NCI-H526 (cell line): Measurements from ENCODE around the gene PBX2.
"Not testable (repeated sequence)": the region's sequence is repeated elsewhere in the genome, so short reads cannot be mapped to it uniquely, and the experiment has no call there.

Source experiments
- DNase-seq, 2 experiments: peaks; one replicate each; lab custom pipeline; 2025; lab: John Stamatoyannopoulos, UW

Gene PBX2

DNA sequence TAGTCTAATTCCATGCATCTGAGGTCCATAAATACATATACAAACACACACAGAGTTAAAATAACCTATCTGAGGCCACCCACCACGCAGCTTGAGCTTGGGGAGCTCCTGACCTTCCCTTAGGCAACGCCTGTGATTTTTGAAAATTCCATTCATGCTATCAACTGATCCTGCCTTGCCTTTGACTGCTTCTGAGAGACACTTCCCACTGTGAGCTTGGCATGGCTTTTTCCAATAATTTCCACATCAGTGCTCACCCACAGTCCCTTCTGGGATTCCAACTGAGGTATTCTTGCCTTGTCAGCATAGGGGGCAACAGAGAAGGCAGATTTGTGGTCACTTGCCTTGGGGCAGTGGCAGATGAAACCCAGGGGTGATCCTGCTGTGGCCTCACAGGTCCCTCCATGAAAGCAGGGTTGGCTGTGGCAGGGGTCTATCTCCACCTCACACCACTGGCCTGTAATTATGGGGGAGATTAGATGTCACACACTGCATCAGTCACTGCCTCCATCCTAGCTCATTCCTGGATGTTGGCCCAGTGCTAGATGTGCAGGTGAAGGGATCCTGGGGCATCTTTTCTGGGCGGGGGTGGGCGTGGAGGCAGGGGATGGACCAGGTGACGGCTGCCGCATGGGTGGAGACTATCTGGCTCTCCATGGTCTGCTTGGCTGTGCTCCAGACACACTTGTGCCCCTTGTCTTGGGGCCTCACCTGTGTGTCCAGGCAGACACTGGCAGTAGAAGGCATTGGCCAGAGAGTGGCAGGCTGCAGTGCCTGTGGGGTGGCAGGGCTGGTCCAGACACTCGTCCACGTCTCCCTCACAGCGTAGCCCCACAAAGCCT, 13.6 kb upstream of the PBX2 start:
- no peak for DNase-seq

GRCh38 chr6:32202186-32202585, 12.2 kb upstream of the PBX2 start:
- DNase-seq, result no peak

GRCh38 chr6:32200711-32201475, 10.9 kb upstream of the PBX2 start:
- DNase-seq, result no peak

- no peak for DNase-seq
Observed at GRCh38 chr6:32198866-32199265, 8.9 kb upstream of the PBX2 start.

DNA sequence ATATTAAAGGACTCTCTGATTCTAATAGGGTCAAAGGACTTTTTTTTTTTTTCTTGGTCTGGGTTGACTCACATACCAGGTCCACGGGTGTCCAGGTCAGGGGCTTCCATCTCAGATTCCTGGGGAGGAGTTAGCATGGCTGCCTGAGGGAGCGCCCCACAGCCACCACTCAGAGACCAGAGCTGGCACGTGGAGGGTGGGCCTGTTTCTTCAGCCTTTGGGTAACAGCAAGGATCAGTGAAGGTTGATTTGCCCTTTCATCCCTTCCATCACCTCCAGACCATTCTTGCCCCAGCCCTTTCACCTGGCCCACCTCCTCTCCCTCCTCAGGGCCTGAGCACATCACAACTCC, 8.3 kb upstream of the PBX2 start:
- DNase-seq, result no peak

GRCh38 chr6:32196682-32197616, 6.9 kb upstream of the PBX2 start:
- DNase-seq, result peak in 1 of 2 experiments; percentile 63

GRCh38 chr6:32195902-32196681, 6.1 kb upstream of the PBX2 start:
- peak; percentile 89 to 94 for DNase-seq

GRCh38 chr6:32195652-32195901, 5.6 kb upstream of the PBX2 start:
- peak; percentile 99 to 100 for DNase-seq

DNA sequence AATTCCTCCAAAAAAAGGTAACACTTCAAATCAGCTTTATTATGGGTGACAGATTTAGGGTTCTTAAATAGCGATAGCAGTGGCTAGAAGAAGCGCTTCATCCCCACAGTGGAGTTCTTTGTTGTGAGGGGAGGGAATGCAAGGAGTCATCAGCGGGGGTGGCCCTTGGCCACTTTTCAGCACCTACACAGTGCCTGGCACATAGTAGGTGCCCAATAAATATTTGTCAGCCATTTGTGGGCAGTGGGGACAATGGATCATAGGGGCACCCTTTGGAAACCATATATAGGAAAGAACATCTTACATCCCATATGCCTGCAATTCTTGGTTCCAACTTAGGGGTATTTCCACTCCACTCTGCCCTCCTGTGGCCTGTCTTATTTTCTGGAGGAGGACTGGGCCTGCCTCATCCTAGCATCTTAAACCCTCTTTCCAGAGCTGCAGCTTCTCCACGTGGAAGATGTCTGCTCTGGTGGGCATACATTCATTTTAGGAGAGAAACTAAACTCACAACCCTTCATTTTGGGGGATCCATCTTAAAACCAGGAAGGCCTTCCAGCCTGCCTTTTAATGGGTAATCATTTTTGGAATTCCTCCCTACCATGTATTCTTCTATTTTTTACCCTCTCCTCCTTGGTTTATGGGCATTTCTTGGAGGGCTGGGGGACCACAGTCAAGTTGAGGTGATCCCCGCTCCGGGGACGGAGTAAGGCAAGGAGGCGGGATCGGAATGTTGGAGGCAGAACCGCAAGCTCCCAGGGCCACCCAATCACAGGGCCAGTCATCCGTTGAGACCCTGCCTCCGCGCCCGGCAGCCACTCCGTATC, 5.0 kb upstream of the PBX2 start:
- DNase-seq, result peak; percentile 20 to 43

DNA sequence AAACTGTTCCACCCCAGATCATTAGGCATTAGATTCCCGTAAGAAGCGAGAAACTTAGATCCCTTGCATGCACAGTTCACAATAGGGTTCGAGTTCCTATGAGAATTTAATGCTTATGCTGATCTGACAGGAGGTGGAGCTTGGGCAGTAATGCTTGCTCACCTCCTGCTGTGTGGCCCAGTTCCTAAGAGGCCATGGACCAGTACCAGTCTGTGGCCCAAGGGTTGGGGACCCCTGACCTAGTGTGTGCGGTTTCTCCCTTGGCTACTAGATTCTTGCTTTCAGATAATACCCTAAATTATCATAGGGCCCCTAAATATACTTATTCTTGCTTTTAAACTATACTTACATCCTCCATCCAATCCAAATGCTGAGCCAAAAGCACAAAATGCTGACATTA, 4.4 kb upstream of the PBX2 start:
- no peak for DNase-seq

- DNase-seq, result not testable (repeated sequence)
Observed at GRCh38 chr6:32193096-32193495, 3.1 kb upstream of the PBX2 start.

GRCh38 chr6:32192608-32193039, 2.6 kb upstream of the PBX2 start, which contains the start of gene GPSM3:
GPSM3 (minus strand) TSS chr6:32192643; CDS start chr6:32192513, 130 bp downstream.
- no peak for DNase-seq

- no peak for DNase-seq
Observed at GRCh38 chr6:32191696-32192607, 1.9 kb upstream of the PBX2 start.

DNA sequence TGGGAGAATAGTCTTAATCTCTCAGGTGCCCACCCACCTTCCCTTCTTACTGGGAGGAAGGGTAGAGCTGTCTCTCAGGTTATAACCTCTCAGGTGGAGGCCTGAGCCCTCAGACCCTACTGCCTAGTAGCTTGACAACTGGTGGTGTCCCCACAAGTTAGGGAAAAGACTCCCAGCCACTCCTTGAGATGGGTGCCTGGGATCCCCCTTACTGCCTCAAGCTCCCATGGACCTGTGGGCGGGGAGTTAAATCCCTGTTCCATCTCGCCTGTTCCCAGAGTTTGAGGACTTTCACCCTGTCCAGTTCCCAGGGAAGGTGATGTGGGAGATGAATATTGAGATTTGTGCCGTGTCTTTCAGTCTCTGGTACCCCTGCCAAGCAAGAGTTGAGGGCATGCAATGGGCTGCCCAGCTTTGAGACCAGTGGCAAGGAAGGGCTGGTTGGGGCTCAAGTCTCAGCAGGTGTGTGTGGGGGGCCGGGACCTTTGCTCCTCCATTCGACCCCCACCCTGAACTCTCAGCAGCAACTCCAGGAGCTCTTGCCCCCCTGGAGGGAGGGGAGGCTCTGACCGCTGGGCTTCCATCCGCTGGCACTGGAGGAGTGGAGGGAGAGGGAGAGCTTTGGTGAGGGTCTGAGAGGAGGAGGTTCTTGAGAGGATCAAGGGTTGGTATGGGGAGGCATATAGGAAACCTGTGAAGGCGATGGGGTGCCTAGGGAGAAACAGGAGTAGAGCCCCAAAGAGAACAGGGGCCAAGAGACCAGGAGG, 1.1 kb upstream of the PBX2 start:
- no peak for DNase-seq

DNA sequence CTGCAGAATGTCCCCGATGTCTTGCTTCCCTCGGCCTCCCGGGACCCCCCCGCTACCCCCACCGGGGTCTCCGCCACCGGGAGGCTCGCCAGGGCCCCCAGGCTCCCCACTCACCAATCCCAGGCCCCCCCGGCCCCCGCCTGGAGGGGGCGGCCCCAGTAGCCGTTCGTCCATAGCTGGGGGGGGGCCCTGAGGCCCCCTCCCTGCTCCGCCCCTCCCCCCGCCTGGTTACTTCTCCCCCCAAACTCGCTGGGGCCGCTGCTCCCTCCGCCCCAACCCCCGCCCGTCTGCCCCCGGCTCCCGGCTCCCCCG, 304 bp downstream of the PBX2 start:
- peak in 1 of 2 experiments; percentile 46 for DNase-seq

DNA sequence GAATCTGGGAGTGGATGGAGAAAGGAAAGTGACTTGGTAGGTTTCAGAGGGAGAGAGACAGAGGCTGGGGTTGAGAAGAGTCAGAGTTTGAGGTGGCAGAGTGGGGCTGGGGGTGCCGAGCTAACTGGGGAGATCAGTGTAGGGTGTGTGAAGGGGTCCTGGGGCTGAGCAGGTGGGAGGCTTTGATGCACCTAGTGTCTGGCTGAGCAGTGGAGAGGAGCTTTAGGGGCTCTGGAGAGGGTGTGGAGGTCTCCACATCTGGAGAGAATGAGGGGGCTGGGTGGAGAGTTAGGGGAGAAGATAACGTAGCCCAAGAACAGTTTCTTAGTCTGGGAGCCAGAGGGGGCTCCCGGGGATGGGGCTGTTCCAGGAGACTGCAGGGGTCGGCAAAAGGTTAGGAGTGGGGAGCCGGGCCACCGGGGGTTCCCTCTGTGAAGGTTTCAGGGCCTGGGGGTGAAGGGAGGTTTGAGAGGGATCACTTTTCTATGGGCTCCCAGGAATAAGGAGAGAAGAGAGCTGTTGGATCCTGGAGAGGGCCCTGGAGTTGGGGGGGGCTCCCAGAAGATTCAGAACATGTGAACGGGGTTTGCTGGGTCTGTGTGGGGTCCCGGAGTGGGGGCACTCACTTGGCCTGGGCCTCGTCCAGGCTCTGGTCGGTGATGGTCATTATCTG, 797 bp downstream of the PBX2 start:
- no peak for DNase-seq

GRCh38 chr6:32188381-32189068, 1.5 kb downstream of the PBX2 start:
- no peak for DNase-seq
